ENCODE measurements around the gene NID1. TPM values are rescaled to one million over a fixed set of nuclear protein-coding genes. Genes with fewer than 3 reads are reported as not detected.
"Not testable (repeated sequence)": the region's sequence is repeated elsewhere in the genome, so short reads cannot be mapped to it uniquely, and the experiment has no call there.

The NID1 gene
- total and polyA plus RNA-seq, 11 donors, result 19.4 to 157 (median 61.7) TPM

DNA sequence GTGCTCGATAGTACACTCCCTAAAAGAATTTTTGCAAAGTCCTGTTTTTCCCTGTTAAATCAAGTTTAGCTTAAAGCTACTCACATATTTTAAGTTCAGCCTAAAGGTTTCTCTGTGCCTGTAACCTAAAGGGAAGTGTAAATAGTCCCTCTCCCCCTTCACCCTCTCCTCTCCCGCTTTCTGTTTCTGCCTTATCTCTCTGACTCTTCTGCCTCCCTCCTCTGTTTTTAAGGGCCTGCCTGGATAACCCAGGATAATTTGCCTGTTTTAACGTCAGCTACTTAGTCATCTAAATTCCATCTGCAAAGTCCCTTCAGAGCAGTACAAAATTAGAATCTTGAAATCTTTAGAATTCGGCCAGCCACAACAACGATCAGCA is 92.6 kb downstream of the NID1 start:
- peak; percentile 47 to 74 (median 59) for ATAC-seq
- Histone ChIP-seq H3K4me3 (peak overlapping the region in 10 of 12 donors; percentile 25 to 58 (median 48)), H3K27me3 (no peaks in the 10 kb centered on the region), H3K4me1 (peaks cover 0 to 23% (median 15%) of the 10 kb centered on the region in 12 donors), H3K27ac (peak overlapping the region; percentile 77 to 95 (median 90)), H3K9me3 (peaks cover 0 to 5% (median 0%) of the 10 kb centered on the region in 12 donors), H3K36me3 (peaks cover 0 to 39% (median 19%) of the 10 kb centered on the region in 9 donors)
- DNase-seq, result no peak
- intact Hi-C loops (cut with DNase I), result loop anchor here in 9 of 10 donors (5.0 to 10.0 kb wide), 11 partner anchors 45 to 717 kb away; partner anchors contain the start of genes LYST (in 3 of the 9) and NID1 (in 1 of the 9)
- TF ChIP-seq, protein P1, sequence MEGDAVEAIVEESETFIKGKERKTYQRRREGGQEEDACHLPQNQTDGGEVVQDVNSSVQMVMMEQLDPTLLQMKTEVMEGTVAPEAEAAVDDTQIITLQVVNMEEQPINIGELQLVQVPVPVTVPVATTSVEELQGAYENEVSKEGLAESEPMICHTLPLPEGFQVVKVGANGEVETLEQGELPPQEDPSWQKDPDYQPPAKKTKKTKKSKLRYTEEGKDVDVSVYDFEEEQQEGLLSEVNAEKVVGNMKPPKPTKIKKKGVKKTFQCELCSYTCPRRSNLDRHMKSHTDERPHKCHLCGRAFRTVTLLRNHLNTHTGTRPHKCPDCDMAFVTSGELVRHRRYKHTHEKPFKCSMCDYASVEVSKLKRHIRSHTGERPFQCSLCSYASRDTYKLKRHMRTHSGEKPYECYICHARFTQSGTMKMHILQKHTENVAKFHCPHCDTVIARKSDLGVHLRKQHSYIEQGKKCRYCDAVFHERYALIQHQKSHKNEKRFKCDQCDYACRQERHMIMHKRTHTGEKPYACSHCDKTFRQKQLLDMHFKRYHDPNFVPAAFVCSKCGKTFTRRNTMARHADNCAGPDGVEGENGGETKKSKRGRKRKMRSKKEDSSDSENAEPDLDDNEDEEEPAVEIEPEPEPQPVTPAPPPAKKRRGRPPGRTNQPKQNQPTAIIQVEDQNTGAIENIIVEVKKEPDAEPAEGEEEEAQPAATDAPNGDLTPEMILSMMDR (IDR thresholded peaks at IDR 0.05), result no peak
- TF ChIP-seq POLR2A (IDR thresholded peaks at IDR 0.05), result no peak
- WGBS, 4 donors, result 17 to 23% (median 21%) methylated on average over 5 of the region's 5 CpGs

- Histone ChIP-seq H3K36me3 (peaks cover 0 to 33% (median 13%) of the 10 kb centered on the region in 9 donors), H3K4me1 (peaks cover 0 to 23% (median 15%) of the 10 kb centered on the region in 12 donors), H3K9me3 (no peaks in the 10 kb centered on the region), H3K4me3 (peak overlapping the region in 10 of 12 donors; percentile 25 to 58 (median 48)), H3K27me3 (no peaks in the 10 kb centered on the region), H3K27ac (peak overlapping the region; percentile 77 to 95 (median 90))
- intact Hi-C loops (cut with DNase I), result loop anchor here in 9 of 10 donors (1.0 to 10.0 kb wide), 13 partner anchors 46 to 717 kb away; partner anchors contain the start of genes LYST (in 4 of the 9) and NID1 (in 1 of the 9)
- WGBS, 4 donors, result 6 to 10% (median 7%) methylated on average over 26 to 29 of the region's 29 CpGs
- TF ChIP-seq, protein P1 (IDR thresholded peaks at IDR 0.05), result peak; percentile 78 to 94 (median 88)
- peak in 1 of 2 donors; percentile 38 for TF ChIP-seq POLR2A (IDR thresholded peaks at IDR 0.05)
- peak; percentile 90 to 94 (median 92) for DNase-seq
- peak; percentile 89 to 96 (median 95) for ATAC-seq
These were observed 93.1 kb downstream of the NID1 start for GRCh38 chr1:235971571-235972310.

DNA sequence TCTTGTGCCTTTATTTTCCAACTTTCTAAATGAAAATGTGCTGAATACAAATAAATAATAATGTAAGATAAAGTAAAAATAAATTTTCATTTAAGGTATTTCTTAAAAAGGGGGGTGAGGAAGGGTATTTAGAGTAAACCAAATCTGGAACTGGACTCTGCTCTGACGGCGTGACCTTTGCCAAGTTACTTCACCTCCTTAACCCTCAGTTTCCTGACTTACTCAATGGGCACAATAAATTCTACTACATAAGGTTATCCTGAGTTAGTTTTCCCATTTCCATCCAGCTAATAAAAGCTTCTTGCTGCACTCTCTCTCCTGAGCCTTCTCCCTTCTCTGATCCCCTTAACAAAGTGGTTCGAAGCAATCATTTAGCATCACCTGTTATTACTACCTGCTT is 93.9 kb downstream of the NID1 start:
- ATAC-seq, result no peak
- peak overlapping the region in 7 of 12 donors; percentile 43 to 58 (median 49) for H3K4me3 ChIP-seq
- intact Hi-C loops (cut with DNase I), result loop anchor here in 9 of 10 donors (1.0 to 10.0 kb wide), 13 partner anchors 46 to 716 kb away; partner anchors contain the start of genes LYST (in 4 of the 9) and NID1 (in 1 of the 9)
- no peak for DNase-seq
- no peaks in the 10 kb centered on the region for H3K27me3 ChIP-seq
- peaks cover 0 to 26% (median 6%) of the 10 kb centered on the region in 9 donors for H3K36me3 ChIP-seq
- 47 to 66% (median 62%) methylated on average over 3 of the region's 3 CpGs for WGBS, 4 donors
- TF ChIP-seq POLR2A (IDR thresholded peaks at IDR 0.05), result no peak
- TF ChIP-seq, protein P1 (IDR thresholded peaks at IDR 0.05), result no peak
- peaks cover 0 to 23% (median 15%) of the 10 kb centered on the region in 12 donors for H3K4me1 ChIP-seq
- H3K27ac ChIP-seq, result peak overlapping the region in 11 of 12 donors; percentile 77 to 95 (median 89)
- H3K9me3 ChIP-seq, result no peaks in the 10 kb centered on the region

DNA sequence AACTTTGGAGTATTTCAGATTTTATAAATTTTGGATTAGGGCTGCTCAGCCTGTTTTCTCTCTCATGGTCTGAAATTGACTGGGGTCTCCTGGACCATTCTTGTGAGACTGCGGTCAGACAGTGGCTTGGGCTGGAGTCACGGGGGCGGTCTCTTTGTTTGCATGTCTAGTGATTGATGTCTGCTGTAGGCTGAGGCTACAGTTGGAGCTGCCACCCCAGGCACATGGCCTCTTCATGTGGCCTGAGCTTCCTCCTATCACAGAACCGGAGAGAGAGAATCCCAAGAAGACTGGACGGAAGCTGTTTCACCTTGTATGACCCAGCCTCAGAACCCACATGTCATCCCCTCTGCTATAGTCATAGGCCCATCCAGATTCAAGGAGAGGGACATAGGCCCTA is 96.1 kb downstream of the NID1 start:
- no peak for TF ChIP-seq POLR2A (IDR thresholded peaks at IDR 0.05)
- TF ChIP-seq, protein P1 (IDR thresholded peaks at IDR 0.05), result no peak
- no peaks in the 10 kb centered on the region for H3K9me3 ChIP-seq
- H3K36me3 ChIP-seq, result peaks cover 0 to 7% (median 0%) of the 10 kb centered on the region in 9 donors
- no peak overlapping the region for H3K4me3 ChIP-seq
- DNase-seq (no peak), ATAC-seq (no peak)
- H3K4me1 ChIP-seq, result peaks cover 0 to 23% (median 15%) of the 10 kb centered on the region in 12 donors
- intact Hi-C loops (cut with DNase I), result no loop called here
- no peak overlapping the region for H3K27ac ChIP-seq
- no peaks in the 10 kb centered on the region for H3K27me3 ChIP-seq
- WGBS, 4 donors, result 60 to 74% (median 71%) methylated on average over 5 of the region's 5 CpGs

DNA sequence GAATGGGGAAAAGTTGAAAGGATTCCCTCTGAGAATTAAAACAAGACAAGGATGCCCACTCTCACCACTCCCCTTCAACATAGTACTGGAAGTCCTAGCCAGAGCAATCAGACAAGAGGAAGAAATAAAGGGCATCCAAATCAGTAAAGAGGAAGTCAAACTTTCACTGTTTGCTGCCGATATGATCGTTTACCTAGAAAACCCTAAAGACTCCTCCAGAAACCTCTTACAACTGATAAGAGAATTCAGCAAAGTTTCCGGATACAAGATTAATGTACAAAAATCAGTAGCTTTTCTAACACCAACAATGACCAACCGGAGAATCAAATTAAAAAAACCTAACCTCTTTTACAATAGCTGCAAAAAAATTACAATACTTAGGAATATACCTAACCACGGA is 98.8 kb downstream of the NID1 start:
- H3K4me1 ChIP-seq; ATAC-seq; H3K9me3 ChIP-seq; H3K4me3 ChIP-seq; H3K27ac ChIP-seq; H3K36me3 ChIP-seq; intact Hi-C loops (cut with DNase I); DNase-seq; H3K27me3 ChIP-seq: not testable (repeated sequence)
- WGBS, 4 donors, result 54 to 73% (median 69%) methylated on average over 5 of the region's 5 CpGs

All from heart left ventricle (tissue), 16 donors.